Adrenal gland (tissue), 12 donors: ENCODE measurements around the gene PMF1. TPM values are rescaled to one million over a fixed set of nuclear protein-coding genes. Genes with fewer than 3 reads are reported as not detected.

Source experiments
- DNase-seq, 7 donors: peaks; one replicate each; pipeline ENCODE4 v3.0.0-alpha.2; 2019 to 2020
- H3K27ac ChIP-seq, 5 donors: fragments of 200-600 bp; sonication (generic) in 4 of 5; 1 replicate in 3 of 5; 2 replicates in 2 of 5; pipeline versions ENCODE4 v1.5.1 to v1.8.0; 2016 to 2020; ENCODE audit warnings: mild to moderate bottlenecking in 1 of 5
- H3K27me3 ChIP-seq: fragments of 200-600 bp; 2 replicates; pipeline ENCODE4 v1.8.0; 2021
- H3K36me3 ChIP-seq, 2 donors: fragments of 200-600 bp; replicated peaks in 1 of 2; 1 replicate in 1 of 2; 2 replicates in 1 of 2; pipeline versions ENCODE4 v1.5.1 to v1.8.0; 2018 to 2022
- H3K4me1 ChIP-seq, 2 donors: fragments of 200-600 bp; replicated peaks in 1 of 2; 1 replicate in 1 of 2; 2 replicates in 1 of 2; pipeline versions ENCODE4 v1.5.1 to v1.8.0; 2018 to 2021
- H3K4me3 ChIP-seq, 4 donors: fragments of 200-600 bp; sonication (generic) in 3 of 4; one replicate each; pipeline ENCODE4 v1.5.1; 2016 to 2018
- H3K9me3 ChIP-seq, 3 donors: fragments of 200-600 bp; sonication (generic) in 1 of 3; replicated peaks in 1 of 3; 1 replicate in 2 of 3; 2 replicates in 1 of 3; pipeline versions ENCODE4 v1.5.1 to v1.8.0; 2016 to 2021
- POLR2A ChIP-seq, 2 donors: fragments of 450-650 bp; IDR thresholded peaks; one replicate each; pipeline ENCODE4 v1.6.1; 2017; ENCODE audit warnings: antibody characterized with exemption in 2 of 2, mild to moderate bottlenecking in 2 of 2, moderate library complexity in 1 of 2
- WGBS, 4 donors: extraction: QIAGEN DNeasy Blood & Tissue Kit in 2 of 4; methylation state at CpG; one replicate each; pipeline versions ENCODE4 v1.1.5 to v1.1.7; 2013 to 2017; 5-methylcytosine and 5-hydroxymethylcytosine counted together
- intact Hi-C, 2 donors: fragments of 100-400 bp; cut with DNase I; formaldehyde crosslinking; loops; one replicate each; pipeline versions ENCODE4 v1.14.1 to v1.15.0; 2022 to 2023
- polyA plus RNA-seq, 3 donors: library from polyadenylated mRNA; stranded (reverse); fragments of 200-250 nt in 2 of 3; fragments of 350-450 nt in 1 of 3; fragmentation: Illumina TruSeq in 1 of 3; extraction: RNeasy Lipid Tissue Mini Kit (QIAGEN cat#74804) in 1 of 3; gene quantifications; one replicate each; pipeline ENCODE4 v1.2.3, GENCODE V29; 2013 to 2014
- total RNA-seq, 9 donors: library from RNA; depleted of rRNA in 4 of 9; stranded (reverse); fragments of >200 nt in 4 of 9; fragments of 120-200 nt in 1 of 9; fragmentation: NEBNext Ultra II Directional in 1 of 9; extraction: Animal tissue kit (Norgen Biotek cat#: 25700) in 1 of 9; gene quantifications; one replicate each; pipeline versions ENCODE4 v1.1.0 to v1.2.4, GENCODE V29; 2013 to 2023
- TF ChIP-seq, protein P1 (sequence below), 6 experiments: fragments of 450-650 bp in 4 of 6; fragments of 200-600 bp in 2 of 6; sonication (generic) in 1 of 6; IDR thresholded peaks; 1 replicate in 5 of 6; 2 replicates in 1 of 6; pipeline versions ENCODE4 v1.5.1 to v1.8.0; 2016 to 2021; ENCODE audit warnings: antibody characterized with exemption in 6 of 6, mild to moderate bottlenecking in 2 of 6, moderate library complexity in 1 of 6
- donor health status: healthy with polysubstance abuse.
- donor health status: Bipolar disorder and iron deficiency.
- donor health status: DM: yes; HTN: yes; CAD: no.
- donor health status: DM: no; HTN: no; CAD: no.
- donor health status: DM: no; HTN: no; CAD: no.
- donor health status: DM: yes; HTN: yes; CAD: no.

Gene PMF1
- total and polyA plus RNA-seq, 12 donors, result 45.6 to 103 (median 67.7) TPM

DNA sequence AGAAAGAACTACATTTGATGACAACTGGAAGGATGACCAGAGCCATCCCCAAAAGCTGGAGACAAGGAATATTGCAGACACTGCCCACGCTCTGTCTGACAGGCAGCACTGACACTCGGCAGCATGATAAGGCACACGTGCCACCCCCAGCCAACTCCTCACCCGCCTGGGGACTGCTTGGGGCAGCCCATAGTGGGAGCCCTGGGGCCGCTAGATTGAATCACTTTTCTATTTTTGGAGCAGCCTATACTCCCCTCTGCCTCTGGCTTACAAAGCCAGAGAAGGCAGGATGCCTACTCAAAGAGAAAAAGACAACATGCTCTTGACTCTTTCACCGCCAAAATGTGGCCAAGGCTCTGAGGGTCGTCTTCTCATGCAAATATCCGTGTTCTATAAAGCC, 68.5 kb downstream of the PMF1 start:
- DNase-seq, result peak in 4 of 7 donors; percentile 55 to 67 (median 61)
- Histone ChIP-seq H3K36me3 (peaks cover 0 to 26% of the 10 kb centered on the region in 2 donors), H3K27ac (peak overlapping the region in 3 of 5 donors; percentile 82 to 90 (median 86)), H3K4me1 (peaks cover 16 to 26% of the 10 kb centered on the region in 2 donors), H3K27me3 (no peaks in the 10 kb centered on the region), H3K9me3 (no peaks in the 10 kb centered on the region), H3K4me3 (peak overlapping the region in 1 of 4 donors; percentile 78)
- intact Hi-C loops, result no loop called here
- WGBS, 4 donors, result 16 to 23% (median 20%) methylated on average over 8 of the region's 8 CpGs
- TF ChIP-seq POLR2A (IDR thresholded peaks at IDR 0.05), result no peak
- TF ChIP-seq, protein P1, sequence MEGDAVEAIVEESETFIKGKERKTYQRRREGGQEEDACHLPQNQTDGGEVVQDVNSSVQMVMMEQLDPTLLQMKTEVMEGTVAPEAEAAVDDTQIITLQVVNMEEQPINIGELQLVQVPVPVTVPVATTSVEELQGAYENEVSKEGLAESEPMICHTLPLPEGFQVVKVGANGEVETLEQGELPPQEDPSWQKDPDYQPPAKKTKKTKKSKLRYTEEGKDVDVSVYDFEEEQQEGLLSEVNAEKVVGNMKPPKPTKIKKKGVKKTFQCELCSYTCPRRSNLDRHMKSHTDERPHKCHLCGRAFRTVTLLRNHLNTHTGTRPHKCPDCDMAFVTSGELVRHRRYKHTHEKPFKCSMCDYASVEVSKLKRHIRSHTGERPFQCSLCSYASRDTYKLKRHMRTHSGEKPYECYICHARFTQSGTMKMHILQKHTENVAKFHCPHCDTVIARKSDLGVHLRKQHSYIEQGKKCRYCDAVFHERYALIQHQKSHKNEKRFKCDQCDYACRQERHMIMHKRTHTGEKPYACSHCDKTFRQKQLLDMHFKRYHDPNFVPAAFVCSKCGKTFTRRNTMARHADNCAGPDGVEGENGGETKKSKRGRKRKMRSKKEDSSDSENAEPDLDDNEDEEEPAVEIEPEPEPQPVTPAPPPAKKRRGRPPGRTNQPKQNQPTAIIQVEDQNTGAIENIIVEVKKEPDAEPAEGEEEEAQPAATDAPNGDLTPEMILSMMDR (IDR thresholded peaks at IDR 0.05), result no peak

DNA sequence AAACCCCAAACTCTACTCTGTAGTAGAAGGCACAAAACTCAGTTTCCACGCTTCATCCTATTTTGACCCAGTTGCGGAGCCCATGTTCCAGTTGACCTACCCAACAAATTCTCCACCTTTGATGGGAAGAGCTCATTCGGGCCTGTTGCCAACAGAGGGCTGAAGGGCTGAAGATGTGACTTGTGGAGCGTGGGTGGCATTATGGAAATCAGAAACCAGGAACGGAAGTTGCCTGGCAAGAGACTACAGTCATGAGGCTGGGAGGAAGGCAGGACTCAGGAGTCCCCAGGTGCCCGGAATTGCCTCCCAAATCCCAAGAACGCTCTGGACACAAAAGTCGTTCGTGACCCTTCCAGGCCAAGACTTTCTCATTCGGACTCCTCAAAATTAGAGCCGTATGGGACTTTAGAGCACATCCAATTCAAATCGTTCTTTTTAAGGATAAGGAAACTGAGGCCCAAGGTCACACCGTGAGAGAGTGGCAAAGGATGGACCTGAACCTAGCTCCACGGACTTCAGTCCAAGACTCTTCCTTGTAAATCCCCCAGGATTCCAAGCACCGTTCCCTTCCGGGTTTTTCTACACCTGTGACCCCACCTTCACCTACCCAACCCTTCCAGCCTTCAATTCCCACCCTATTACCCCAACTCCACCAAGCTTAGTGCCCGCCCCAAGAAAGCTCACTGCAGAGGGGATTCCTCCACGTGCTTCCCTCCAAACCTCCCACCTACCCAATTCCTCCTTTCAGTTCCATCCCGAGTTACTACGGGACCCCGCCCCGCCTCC, 69.1 kb downstream of the PMF1 start:
- DNase-seq, result peak in 3 of 7 donors; percentile 35 to 59 (median 41)
- intact Hi-C loops, result no loop called here
- H3K4me1 ChIP-seq, result peaks cover 16 to 26% of the 10 kb centered on the region in 2 donors
- peak overlapping the region in 3 of 4 donors; percentile 71 to 79 (median 78) for H3K4me3 ChIP-seq
- H3K27me3 ChIP-seq, result no peaks in the 10 kb centered on the region
- peaks cover 0 to 20% of the 10 kb centered on the region in 2 donors for H3K36me3 ChIP-seq
- TF ChIP-seq, protein P1 (IDR thresholded peaks at IDR 0.05), result no peak
- no peak for TF ChIP-seq POLR2A (IDR thresholded peaks at IDR 0.05)
- 7 to 10% (median 8%) methylated on average over 22 of the region's 22 CpGs for WGBS, 4 donors
- no peaks in the 10 kb centered on the region for H3K9me3 ChIP-seq
- peak overlapping the region in 4 of 5 donors; percentile 68 to 90 (median 84) for H3K27ac ChIP-seq

DNA sequence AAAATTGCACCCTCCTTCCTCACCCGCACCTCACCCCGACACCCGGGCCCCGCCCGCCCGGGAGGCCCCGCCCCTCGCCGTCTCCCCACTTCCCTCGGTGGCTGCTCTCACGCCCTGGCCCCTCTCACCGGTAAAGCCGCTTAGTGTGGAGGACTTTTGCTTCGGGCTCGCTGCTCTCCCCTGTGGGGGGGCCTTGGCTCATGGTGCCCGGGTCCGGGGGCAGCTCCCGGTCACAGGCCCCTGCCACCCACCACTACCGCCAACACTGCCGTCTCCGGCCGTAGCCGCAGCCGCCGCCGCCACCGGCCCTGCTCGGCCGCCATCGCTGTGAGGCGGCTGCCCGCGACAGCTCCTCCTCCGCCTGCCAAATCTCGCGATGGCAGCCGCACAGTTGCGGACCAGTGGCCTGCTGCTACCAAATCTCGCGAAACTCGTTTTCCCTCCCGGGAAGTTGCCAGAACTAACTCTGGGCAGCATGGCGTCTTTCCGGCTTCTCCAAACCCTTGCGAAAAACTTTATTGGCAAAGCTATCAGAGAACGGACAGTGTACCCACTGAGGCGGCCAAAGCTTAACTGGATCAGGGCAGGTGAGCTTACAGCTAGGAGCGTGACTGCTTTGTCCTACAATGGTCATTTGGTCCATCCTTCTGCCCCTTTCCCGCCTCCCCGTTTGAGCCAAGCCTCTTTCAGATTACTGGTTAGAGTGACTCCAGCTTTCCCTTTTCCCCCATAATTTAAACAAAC, 69.8 kb downstream of the PMF1 start, which contains the start of gene SMG5:
Gene SMG5, minus strand, starts transcription at position 347 of the 744 bp plus-strand sequence. Its CDS starts 145 bp downstream, at position 202.
- Histone ChIP-seq H3K27ac (peak within 1 kb of the TSS in 4 of 5 donors; percentile 68 to 90 (median 84)), H3K36me3 (peaks cover 0 to 12% of the 10 kb centered on the region in 2 donors), H3K9me3 (no peaks in the 10 kb centered on the region), H3K4me1 (peaks cover 16 to 26% of the 10 kb centered on the region in 2 donors), H3K4me3 (peak within 1 kb of the TSS in 3 of 4 donors; percentile 71 to 79 (median 78)), H3K27me3 (no peaks in the 10 kb centered on the region)
- peak; percentile 97 to 99 (median 98) for DNase-seq
- intact Hi-C loops, result no loop called here
- TF ChIP-seq, protein P1 (IDR thresholded peaks at IDR 0.05), result no peak
- peak; percentile 88 to 90 for TF ChIP-seq POLR2A (IDR thresholded peaks at IDR 0.05)
- WGBS, 4 donors, result 0 to 2% (median 1%) methylated on average over 10 to 50 of the region's 50 CpGs

DNA sequence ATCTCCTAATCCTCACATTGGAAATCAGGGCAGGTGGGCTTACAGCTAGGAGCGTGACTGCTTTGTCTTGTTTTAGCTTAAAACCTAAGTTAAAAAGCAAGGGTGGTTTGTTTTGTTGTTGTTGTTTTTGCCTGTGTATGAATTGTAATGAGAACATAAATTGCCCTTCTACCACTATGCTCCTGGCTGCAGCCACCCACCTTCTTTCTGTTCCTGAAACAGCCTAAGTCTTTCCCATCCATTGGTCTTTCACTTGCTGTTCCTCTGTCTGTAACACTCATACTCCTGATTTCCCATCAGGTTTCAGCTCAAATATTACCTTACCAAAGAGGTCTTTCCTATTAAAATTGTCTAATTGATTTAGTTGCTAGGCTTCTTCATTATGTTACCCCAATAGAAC, 70.7 kb downstream of the PMF1 start:
- intact Hi-C loops, result no loop called here
- Histone ChIP-seq H3K27me3 (no peaks in the 10 kb centered on the region), H3K4me3 (peak overlapping the region in 3 of 4 donors; percentile 53 to 79 (median 78)), H3K9me3 (no peaks in the 10 kb centered on the region), H3K4me1 (peaks cover 16 to 26% of the 10 kb centered on the region in 2 donors), H3K27ac (peak overlapping the region in 1 of 5 donors; percentile 90), H3K36me3 (peaks cover 0 to 3% of the 10 kb centered on the region in 2 donors)
- TF ChIP-seq, protein P1 (IDR thresholded peaks at IDR 0.05), result no peak
- TF ChIP-seq POLR2A (IDR thresholded peaks at IDR 0.05), result no peak
- no peak for DNase-seq
- 88 to 100% (median 94%) methylated on average over 1 of the region's 1 CpG for WGBS, 4 donors
